ENCODE data around the gene ZSCAN16. TPM values are rescaled to one million over a fixed set of nuclear protein-coding genes. Genes with fewer than 3 reads are reported as not detected.

Gene ZSCAN16
- total RNA-seq, 1 experiment from 2014 or later: 5.3 TPM

DNA sequence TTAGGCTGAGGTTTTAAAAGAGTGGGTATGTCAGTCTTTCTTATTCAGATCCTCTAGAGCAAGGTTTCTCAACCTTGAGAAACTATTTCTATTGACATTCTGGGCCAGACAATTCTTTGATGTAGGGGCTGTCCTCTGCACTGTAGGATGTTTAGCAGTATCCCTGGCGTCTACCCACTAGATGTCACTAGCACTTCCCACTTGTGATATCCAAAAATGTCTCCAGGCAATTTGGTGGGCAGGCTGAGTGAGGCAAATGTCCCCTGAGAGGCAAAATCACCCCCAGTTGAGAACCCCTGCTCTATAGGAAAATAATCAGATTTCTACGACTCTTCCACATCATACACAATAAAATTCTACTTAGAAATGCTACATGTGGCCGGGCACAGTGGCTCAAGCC lies 9.6 kb downstream of the ZSCAN16 start:
- POLR2A ChIA-PET: no interaction called here
- Histone ChIP-seq H3K4me3 (ENCODE audit: low read depth in 2 of 2, low read length in 2 of 2) (no peak overlapping the region), H3K27ac (ENCODE audit: low read length) (no peak overlapping the region), H3K9me3 (ENCODE audit: control insufficient read depth, insufficient read depth, low read depth, low read length) (no peaks in the 10 kb centered on the region), H3K27me3 (ENCODE audit: control insufficient read depth, insufficient read depth, low read length) (no peaks in the 10 kb centered on the region), H3K4me1 (ENCODE audit: control insufficient read depth, insufficient read depth, low read length) (peaks cover 24% of the 10 kb centered on the region), H3K36me3 (ENCODE audit: control insufficient read depth, insufficient read depth, low read length) (peaks cover 11% of the 10 kb centered on the region)
- TF ChIP-seq, protein P1, sequence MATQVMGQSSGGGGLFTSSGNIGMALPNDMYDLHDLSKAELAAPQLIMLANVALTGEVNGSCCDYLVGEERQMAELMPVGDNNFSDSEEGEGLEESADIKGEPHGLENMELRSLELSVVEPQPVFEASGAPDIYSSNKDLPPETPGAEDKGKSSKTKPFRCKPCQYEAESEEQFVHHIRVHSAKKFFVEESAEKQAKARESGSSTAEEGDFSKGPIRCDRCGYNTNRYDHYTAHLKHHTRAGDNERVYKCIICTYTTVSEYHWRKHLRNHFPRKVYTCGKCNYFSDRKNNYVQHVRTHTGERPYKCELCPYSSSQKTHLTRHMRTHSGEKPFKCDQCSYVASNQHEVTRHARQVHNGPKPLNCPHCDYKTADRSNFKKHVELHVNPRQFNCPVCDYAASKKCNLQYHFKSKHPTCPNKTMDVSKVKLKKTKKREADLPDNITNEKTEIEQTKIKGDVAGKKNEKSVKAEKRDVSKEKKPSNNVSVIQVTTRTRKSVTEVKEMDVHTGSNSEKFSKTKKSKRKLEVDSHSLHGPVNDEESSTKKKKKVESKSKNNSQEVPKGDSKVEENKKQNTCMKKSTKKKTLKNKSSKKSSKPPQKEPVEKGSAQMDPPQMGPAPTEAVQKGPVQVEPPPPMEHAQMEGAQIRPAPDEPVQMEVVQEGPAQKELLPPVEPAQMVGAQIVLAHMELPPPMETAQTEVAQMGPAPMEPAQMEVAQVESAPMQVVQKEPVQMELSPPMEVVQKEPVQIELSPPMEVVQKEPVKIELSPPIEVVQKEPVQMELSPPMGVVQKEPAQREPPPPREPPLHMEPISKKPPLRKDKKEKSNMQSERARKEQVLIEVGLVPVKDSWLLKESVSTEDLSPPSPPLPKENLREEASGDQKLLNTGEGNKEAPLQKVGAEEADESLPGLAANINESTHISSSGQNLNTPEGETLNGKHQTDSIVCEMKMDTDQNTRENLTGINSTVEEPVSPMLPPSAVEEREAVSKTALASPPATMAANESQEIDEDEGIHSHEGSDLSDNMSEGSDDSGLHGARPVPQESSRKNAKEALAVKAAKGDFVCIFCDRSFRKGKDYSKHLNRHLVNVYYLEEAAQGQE (IDR thresholded peaks at IDR 0.05; ENCODE audit: insufficient read depth in 1 of 2, low read depth in 2 of 2, low read length in 1 of 2): no peak
- TF ChIP-seq TCF7L2 (IDR thresholded peaks at IDR 0.05; ENCODE audit: low read depth, low read length) (peak; percentile 41; the same call in 1 of the 2 replicates), POLR2AphosphoS5 (IDR thresholded peaks at IDR 0.05; ENCODE audit: low read depth, low read length) (no peak; the same call in 1 of the 2 replicates), SIN3A (IDR thresholded peaks at IDR 0.05; ENCODE audit: borderline replicate concordance, insufficient read depth, low read depth, low read length) (no peak)
- TF ChIP-seq, protein P2, sequence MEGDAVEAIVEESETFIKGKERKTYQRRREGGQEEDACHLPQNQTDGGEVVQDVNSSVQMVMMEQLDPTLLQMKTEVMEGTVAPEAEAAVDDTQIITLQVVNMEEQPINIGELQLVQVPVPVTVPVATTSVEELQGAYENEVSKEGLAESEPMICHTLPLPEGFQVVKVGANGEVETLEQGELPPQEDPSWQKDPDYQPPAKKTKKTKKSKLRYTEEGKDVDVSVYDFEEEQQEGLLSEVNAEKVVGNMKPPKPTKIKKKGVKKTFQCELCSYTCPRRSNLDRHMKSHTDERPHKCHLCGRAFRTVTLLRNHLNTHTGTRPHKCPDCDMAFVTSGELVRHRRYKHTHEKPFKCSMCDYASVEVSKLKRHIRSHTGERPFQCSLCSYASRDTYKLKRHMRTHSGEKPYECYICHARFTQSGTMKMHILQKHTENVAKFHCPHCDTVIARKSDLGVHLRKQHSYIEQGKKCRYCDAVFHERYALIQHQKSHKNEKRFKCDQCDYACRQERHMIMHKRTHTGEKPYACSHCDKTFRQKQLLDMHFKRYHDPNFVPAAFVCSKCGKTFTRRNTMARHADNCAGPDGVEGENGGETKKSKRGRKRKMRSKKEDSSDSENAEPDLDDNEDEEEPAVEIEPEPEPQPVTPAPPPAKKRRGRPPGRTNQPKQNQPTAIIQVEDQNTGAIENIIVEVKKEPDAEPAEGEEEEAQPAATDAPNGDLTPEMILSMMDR (IDR thresholded peaks at IDR 0.05): peak; percentile 78
- in situ Hi-C loops (cut with HindIII; ENCODE audit: low pct_unique_long_range_greater_than_20kb, low sequenced_read_pairs): no loop called here
- ATAC-seq: 0 out of 2 replicates have a peak, but pooled peaks have one; percentile 29
- BruUV-seq (replicated peaks): no TSS peak
- DNase-seq (ENCODE audit: low read depth, low spot score): peak; percentile 32
- intact Hi-C loops (cut with micrococcal nuclease; ENCODE audit: unreplicated experiment): no loop called here
- CTCF ChIA-PET: no interaction called here

DNA sequence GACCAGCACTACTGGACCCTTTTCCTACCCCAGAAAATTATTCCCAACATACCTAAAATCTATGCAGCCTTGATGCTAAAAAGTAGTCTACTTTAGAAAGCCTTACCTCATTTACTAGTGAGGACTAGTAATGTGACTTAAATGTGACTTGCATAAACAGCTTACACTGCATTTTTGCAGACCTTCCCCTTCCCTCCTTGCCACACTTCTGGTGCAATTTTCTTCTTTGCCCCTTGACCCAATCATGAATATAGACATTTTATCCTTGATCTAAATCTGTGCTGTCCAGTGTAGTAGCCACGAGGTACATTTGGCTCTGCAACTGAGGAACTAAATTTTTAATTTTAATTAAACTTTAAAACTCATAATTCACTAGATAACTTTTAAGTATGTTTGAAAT lies 10.3 kb downstream of the ZSCAN16 start:
- peak overlapping the region; percentile 54; the same call in 1 of the 2 replicates for H3K27ac ChIP-seq (ENCODE audit: low read length)
- H3K36me3 ChIP-seq (ENCODE audit: control insufficient read depth, insufficient read depth, low read length): peaks cover 4% of the 10 kb centered on the region
- peaks cover 24% of the 10 kb centered on the region for H3K4me1 ChIP-seq (ENCODE audit: control insufficient read depth, insufficient read depth, low read length)
- intact Hi-C loops (cut with micrococcal nuclease; ENCODE audit: unreplicated experiment): loop anchor here (5.0 kb wide), 1 partner anchor 218 kb away; no protein-coding TSS in a partner anchor
- H3K4me3 ChIP-seq (ENCODE audit: low read depth in 2 of 2, low read length in 2 of 2): no peak overlapping the region
- ATAC-seq (no peak), DNase-seq (ENCODE audit: low read depth, low spot score) (no peak)
- TF ChIP-seq SIN3A (IDR thresholded peaks at IDR 0.05; ENCODE audit: borderline replicate concordance, insufficient read depth, low read depth, low read length): no peak
- TF ChIP-seq, protein P1 (IDR thresholded peaks at IDR 0.05; ENCODE audit: insufficient read depth in 1 of 2, low read depth in 2 of 2, low read length in 1 of 2): no peak
- no peak for TF ChIP-seq POLR2AphosphoS5 (IDR thresholded peaks at IDR 0.05; ENCODE audit: low read depth, low read length)
- no peak for TF ChIP-seq TCF7L2 (IDR thresholded peaks at IDR 0.05; ENCODE audit: low read depth, low read length)
- TF ChIP-seq, protein P2 (IDR thresholded peaks at IDR 0.05): no peak
- in situ Hi-C loops (cut with HindIII; ENCODE audit: low pct_unique_long_range_greater_than_20kb, low sequenced_read_pairs): no loop called here
- BruUV-seq (replicated peaks): no TSS peak
- ChIA-PET POLR2A (no interaction called here), CTCF (no interaction called here)
- H3K27me3 ChIP-seq (ENCODE audit: control insufficient read depth, insufficient read depth, low read length): no peaks in the 10 kb centered on the region
- H3K9me3 ChIP-seq (ENCODE audit: control insufficient read depth, insufficient read depth, low read depth, low read length): no peaks in the 10 kb centered on the region
